CD8-positive, alpha-beta memory T cell (primary cell): ENCODE data around the gene FARP2. TPM values are rescaled to one million over a fixed set of nuclear protein-coding genes. Genes with fewer than 3 reads are reported as not detected.
A peak's percentile ranks its signal among the peaks of the same experiment; 100 is the strongest.
"Not testable (repeated sequence)": the region's sequence is repeated elsewhere in the genome, so short reads cannot be mapped to it uniquely, and the experiment has no call there.

Experiments
- CTCF ChIA-PET: fragments of 350-600 bp; sonication (Branson Sonifier 250); formaldehyde crosslinking; loops from one replicate; lab custom pipeline; 2021; ENCODE audit warnings: antibody characterized with exemption; lab: Charles Lee
- POLR2A ChIA-PET: fragments of 350-600 bp; sonication (Branson Sonifier 250); formaldehyde crosslinking; loops from one replicate; lab custom pipeline; 2021; ENCODE audit warnings: antibody characterized with exemption; lab: Charles Lee
- DNase-seq, 5 donors: peaks; one replicate each; pipeline versions ENCODE4 v3.0.0 to v3.0.0-alpha.2; 2020 to 2022; ENCODE audit warnings: mixed read lengths in 1 of 5
- H3K27ac ChIP-seq: one replicate; pipeline ENCODE4 v1.7.0; 2013; ENCODE audit warnings: low read depth, mild to moderate bottlenecking, low read length, moderate library complexity
- H3K27me3 ChIP-seq: 2 replicates; pipeline ENCODE4 v1.7.0; 2013; ENCODE audit warnings: low read length, mild to moderate bottlenecking; ENCODE audit not compliant: insufficient read depth, poor library complexity, severe bottlenecking
- H3K36me3 ChIP-seq: 2 replicates; pipeline ENCODE4 v1.7.0; 2013; ENCODE audit warnings: mild to moderate bottlenecking, low read length, moderate library complexity; ENCODE audit not compliant: insufficient read depth
- H3K4me1 ChIP-seq: 2 replicates; pipeline ENCODE4 v1.7.0; 2013; ENCODE audit warnings: mild to moderate bottlenecking, low read length, moderate library complexity; ENCODE audit not compliant: insufficient read depth
- H3K4me3 ChIP-seq: 2 replicates; pipeline ENCODE4 v1.7.0; 2013; ENCODE audit warnings: mild to moderate bottlenecking, low read length
- H3K9me3 ChIP-seq: 2 replicates; pipeline ENCODE4 v1.7.0; 2013; ENCODE audit warnings: mild to moderate bottlenecking, low read length
- H3K27ac Mint-ChIP-seq, 8 donors: one replicate each; pipeline ENCODE4 v1.8.0; 2020 to 2021; ENCODE audit warnings: mixed read lengths in 8 of 8, mild to moderate bottlenecking in 6 of 8, inconsistent platforms in 3 of 8, moderate library complexity in 3 of 8
- H3K27me3 Mint-ChIP-seq, 2 donors: one replicate each; pipeline ENCODE4 v1.8.0; 2020 to 2021; ENCODE audit warnings: mixed read lengths in 2 of 2, mild to moderate bottlenecking in 1 of 2, moderate library complexity in 1 of 2
- H3K36me3 Mint-ChIP-seq, 3 donors: one replicate each; pipeline ENCODE4 v1.8.0; 2020 to 2021; ENCODE audit warnings: mixed read lengths in 3 of 3, inconsistent platforms in 1 of 3, mild to moderate bottlenecking in 1 of 3
- H3K4me1 Mint-ChIP-seq, 3 donors: one replicate each; pipeline ENCODE4 v1.8.0; 2020 to 2021; ENCODE audit warnings: mixed read lengths in 3 of 3, inconsistent platforms in 1 of 3, mild to moderate bottlenecking in 1 of 3
- H3K4me3 Mint-ChIP-seq, 7 donors: one replicate each; pipeline ENCODE4 v1.8.0; 2020 to 2021; ENCODE audit warnings: mixed read lengths in 7 of 7, mild to moderate bottlenecking in 6 of 7, moderate library complexity in 4 of 7, inconsistent platforms in 2 of 7
- H3K9me3 Mint-ChIP-seq, 5 donors: one replicate each; pipeline ENCODE4 v1.8.0; 2020 to 2022; ENCODE audit warnings: mixed read lengths in 5 of 5, mild to moderate bottlenecking in 3 of 5, moderate library complexity in 2 of 5, inconsistent platforms in 1 of 5
- polyA plus RNA-seq: library from polyadenylated mRNA; unstranded; fragments of 300-500 nt; fragmentation: Illumina TruSeq; gene quantifications from one replicate; pipeline ENCODE4 v1.2.3, GENCODE V29; 2021
- total RNA-seq, 2 experiments: library from RNA; stranded (reverse); gene quantifications; one replicate each; pipeline ENCODE4 v1.2.3, GENCODE V29; 2021

Gene FARP2
- total and polyA plus RNA-seq, 3 experiments from 2014 or later, result 10.4 to 36.0 (median 32.8) TPM

- Histone ChIP-seq H3K27me3 (no peaks in the 10 kb centered on the region), H3K36me3 (no peaks in the 10 kb centered on the region), H3K4me3 (no peak overlapping the region), H3K9me3 (no peaks in the 10 kb centered on the region), H3K27ac (no peak overlapping the region), H3K4me1 (peaks cover 16% of the 10 kb centered on the region)
- peaks cover 21 to 43% (median 23%) of the 10 kb centered on the region in 3 donors for H3K4me1 Mint-ChIP-seq
- ChIA-PET POLR2A (no interaction called here), CTCF (no interaction called here)
- H3K27me3 Mint-ChIP-seq, result no peaks in the 10 kb centered on the region
- peaks cover 0 to 21% (median 0%) of the 10 kb centered on the region in 3 donors for H3K36me3 Mint-ChIP-seq
- no peaks in the 10 kb centered on the region for H3K9me3 Mint-ChIP-seq
- DNase-seq, result no peak
- H3K4me3 Mint-ChIP-seq, result peak overlapping the region in 2 of 7 donors; percentile 48 to 60
- H3K27ac Mint-ChIP-seq, result peak overlapping the region in 1 of 8 donors; percentile 66
Observed at GRCh38 chr2:241505086-241505780, 149.1 kb downstream of the FARP2 start.

DNA sequence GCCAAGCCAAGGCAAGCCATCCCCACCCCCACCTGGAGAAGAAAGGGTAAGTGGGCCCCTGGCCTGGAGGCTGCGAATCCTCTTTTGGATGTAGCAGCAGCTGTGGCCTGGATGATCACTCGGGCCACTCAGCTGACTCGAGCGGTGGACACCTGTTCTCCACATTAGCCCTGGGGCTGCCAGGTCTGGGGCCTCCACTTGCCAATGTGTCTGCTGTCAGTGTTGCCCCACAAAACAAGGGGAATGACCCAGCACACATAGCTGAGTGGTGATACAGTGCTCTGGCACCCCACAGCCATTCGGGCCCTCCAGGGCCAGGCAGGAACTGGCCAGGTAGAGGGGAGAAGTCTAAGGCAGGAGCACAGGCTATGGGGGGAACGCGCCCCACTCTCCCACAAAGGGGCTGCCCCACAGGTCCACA lies 149.7 kb downstream of the FARP2 start:
- Mint-ChIP-seq H3K4me3 (peak overlapping the region in 1 of 7 donors; percentile 48), H3K9me3 (no peaks in the 10 kb centered on the region), H3K36me3 (peaks cover 0 to 17% (median 0%) of the 10 kb centered on the region in 3 donors), H3K27me3 (peaks cover 0 to under 1% of the 10 kb centered on the region in 2 donors), H3K4me1 (peaks cover 22 to 43% (median 23%) of the 10 kb centered on the region in 3 donors), H3K27ac (no peak overlapping the region)
- no peaks in the 10 kb centered on the region for H3K27me3 ChIP-seq
- H3K27ac ChIP-seq, result no peak overlapping the region
- H3K4me1 ChIP-seq, result peaks cover 16% of the 10 kb centered on the region
- ChIA-PET POLR2A (interaction anchor here (0.5 kb wide), 1 partner anchor 142 kb away, joined by 3 read pairs; no protein-coding TSS in a partner anchor), CTCF (no interaction called here)
- H3K4me3 ChIP-seq, result no peak overlapping the region
- H3K36me3 ChIP-seq, result no peaks in the 10 kb centered on the region
- no peaks in the 10 kb centered on the region for H3K9me3 ChIP-seq
- DNase-seq, result no peak

DNA sequence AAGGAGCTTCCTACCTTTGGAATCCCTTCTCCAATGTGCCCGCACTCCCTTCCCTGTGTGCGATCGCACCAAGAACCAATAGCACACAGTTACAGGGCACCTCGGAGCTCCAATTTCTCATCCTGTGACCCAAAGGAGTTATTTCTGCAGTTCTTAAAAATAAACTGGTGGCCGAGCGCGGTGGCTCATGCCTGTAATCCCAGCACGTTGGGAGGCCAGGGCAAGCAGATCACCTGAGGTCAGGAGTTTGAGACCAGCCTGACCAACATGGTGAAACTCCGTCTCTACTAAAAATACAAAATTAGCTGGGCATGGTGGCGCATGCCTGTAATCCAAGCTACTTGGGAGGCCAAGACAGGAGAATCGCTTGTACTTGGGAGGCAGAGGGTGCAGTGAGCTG lies 150.2 kb downstream of the FARP2 start:
- H3K36me3 ChIP-seq, H3K9me3 ChIP-seq, CTCF ChIA-PET, H3K27ac Mint-ChIP-seq, H3K27ac ChIP-seq, H3K27me3 ChIP-seq, H3K9me3 Mint-ChIP-seq, H3K4me3 ChIP-seq, DNase-seq, H3K27me3 Mint-ChIP-seq: not testable (repeated sequence)
- peak overlapping the region in 3 of 7 donors; percentile 48 to 83 (median 78) for H3K4me3 Mint-ChIP-seq
- peaks cover 22 to 43% (median 23%) of the 10 kb centered on the region in 3 donors for H3K4me1 Mint-ChIP-seq
- H3K4me1 ChIP-seq, result peaks cover 16% of the 10 kb centered on the region
- POLR2A ChIA-PET, result interaction anchor here (0.5 kb wide), 1 partner anchor 142 kb away, joined by 3 read pairs; no protein-coding TSS in a partner anchor
- peaks cover 0 to 12% (median 0%) of the 10 kb centered on the region in 3 donors for H3K36me3 Mint-ChIP-seq

DNA sequence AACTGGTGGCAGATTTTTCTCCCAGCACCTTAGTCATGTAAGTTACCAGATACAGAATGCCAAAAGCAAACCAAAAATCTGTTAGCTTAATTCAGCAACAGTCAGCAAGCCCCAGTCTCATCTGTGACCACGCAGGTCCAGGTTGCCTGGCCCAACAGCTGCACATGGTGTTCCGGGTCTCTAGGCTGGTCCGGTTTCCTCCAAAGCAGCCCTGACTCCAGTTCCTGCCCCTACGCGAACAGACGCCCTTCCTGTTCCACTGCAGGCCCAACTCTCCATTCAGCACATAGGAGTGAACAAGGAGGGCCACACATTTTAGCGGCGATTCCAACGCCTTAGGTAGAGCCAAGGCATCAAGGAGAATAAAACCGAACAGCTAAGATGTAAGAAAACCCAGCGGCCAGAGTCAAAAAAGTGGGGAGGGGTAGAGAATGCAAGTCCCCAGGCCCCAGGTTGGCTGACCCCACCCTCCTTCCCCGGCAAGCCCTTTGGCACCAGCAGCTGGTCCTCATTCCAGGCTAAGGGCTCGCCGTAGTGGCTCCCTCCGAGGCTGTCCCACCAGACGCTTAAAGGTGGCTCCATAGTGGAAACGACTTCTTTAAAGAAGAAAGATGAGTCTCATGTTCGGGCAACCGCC lies 150.8 kb downstream of the FARP2 start:
- POLR2A ChIA-PET, result no interaction called here
- H3K4me1 Mint-ChIP-seq, result peaks cover 22 to 43% (median 23%) of the 10 kb centered on the region in 3 donors

GRCh38 chr2:241507430-241508239 lies 151.6 kb downstream of the FARP2 start:
- H3K4me3 ChIP-seq, result peak overlapping the region; percentile 53
- H3K4me1 ChIP-seq, result peaks cover 16% of the 10 kb centered on the region
- H3K27me3 Mint-ChIP-seq, result peaks cover 1 to 7% of the 10 kb centered on the region in 2 donors
- peaks cover 20 to 43% (median 23%) of the 10 kb centered on the region in 3 donors for H3K4me1 Mint-ChIP-seq
- ChIA-PET POLR2A (no interaction called here), CTCF (no interaction called here)
- H3K27me3 ChIP-seq, result no peaks in the 10 kb centered on the region
- H3K36me3 Mint-ChIP-seq, result peaks cover 0 to 6% (median 0%) of the 10 kb centered on the region in 3 donors
- DNase-seq, result peak in 3 of 5 donors; percentile 11 to 30 (median 13)
- peak overlapping the region; percentile 78 to 92 (median 83) for H3K4me3 Mint-ChIP-seq
- no peaks in the 10 kb centered on the region for H3K9me3 ChIP-seq
- H3K36me3 ChIP-seq, result no peaks in the 10 kb centered on the region
- peak overlapping the region in 3 of 8 donors; percentile 29 to 70 (median 55) for H3K27ac Mint-ChIP-seq
- no peaks in the 10 kb centered on the region for H3K9me3 Mint-ChIP-seq
- peak overlapping the region; percentile 24 for H3K27ac ChIP-seq

More for the DNA sequence above, 150.8 kb downstream of the FARP2 start:
- H3K4me1 ChIP-seq, result peaks cover 16% of the 10 kb centered on the region
- H3K36me3 ChIP-seq, result no peaks in the 10 kb centered on the region
- Mint-ChIP-seq H3K9me3 (no peaks in the 10 kb centered on the region), H3K27ac (peak overlapping the region in 4 of 8 donors; percentile 28 to 70 (median 46)), H3K4me3 (peak overlapping the region; percentile 78 to 92 (median 83)), H3K36me3 (peaks cover 0 to 9% (median 0%) of the 10 kb centered on the region in 3 donors), H3K27me3 (peaks cover 1 to 7% of the 10 kb centered on the region in 2 donors)
- no peaks in the 10 kb centered on the region for H3K27me3 ChIP-seq
- no peak for DNase-seq
- CTCF ChIA-PET, result no interaction called here
- H3K9me3 ChIP-seq, result no peaks in the 10 kb centered on the region
- no peak overlapping the region for H3K27ac ChIP-seq
- no peak overlapping the region for H3K4me3 ChIP-seq

GRCh38 chr2:241508240-241509154 lies 152.4 kb downstream of the FARP2 start, which contains the start of gene STK25:
Gene STK25, minus strand, starts transcription at chr2:241508584. Its CDS starts 549 bp downstream, at chr2:241508035.
- Mint-ChIP-seq H3K36me3 (peaks cover 0 to 6% (median 0%) of the 10 kb centered on the region in 3 donors), H3K27ac (peak within 1 kb of the TSS; percentile 10 to 89 (median 80)), H3K4me3 (peak within 1 kb of the TSS; percentile 81 to 92 (median 84)), H3K9me3 (no peaks in the 10 kb centered on the region), H3K27me3 (peaks cover 1 to 7% of the 10 kb centered on the region in 2 donors), H3K4me1 (peaks cover 20 to 43% (median 23%) of the 10 kb centered on the region in 3 donors)
- no peaks in the 10 kb centered on the region for H3K36me3 ChIP-seq
- no peaks in the 10 kb centered on the region for H3K27me3 ChIP-seq
- H3K9me3 ChIP-seq, result no peaks in the 10 kb centered on the region
- CTCF ChIA-PET, result no interaction called here
- peak within 1 kb of the TSS; percentile 80 for H3K4me3 ChIP-seq
- POLR2A ChIA-PET, result no interaction called here
- DNase-seq, result peak; percentile 94 to 98 (median 97)
- peak within 1 kb of the TSS; percentile 73 for H3K27ac ChIP-seq
- peaks cover 16% of the 10 kb centered on the region for H3K4me1 ChIP-seq
